Keratinocyte (primary cell): ENCODE results near the gene HTRA1. TPM values are rescaled to one million over a fixed set of nuclear protein-coding genes. Genes with fewer than 3 reads are reported as not detected.

ENCODE experiments used
- DNase-seq: peaks from one replicate; pipeline ENCODE4 v3.0.0-alpha.2; 2011; ENCODE audit warnings: low read depth, missing footprints, low spot score
- FAIRE-seq: peaks from 2 replicates; lab custom pipeline; 2011; peaks lifted over from hg19 to GRCh38; lab: Jason Lieb, UNC
- H2AFZ ChIP-seq: 2 replicates; pipeline ENCODE4 v1.6.0; 2012; ENCODE audit warnings: low read length, control low read depth, inconsistent platforms; ENCODE audit not compliant: control insufficient read depth
- H3K27ac ChIP-seq: 2 replicates; pipeline ENCODE4 v1.5.1; 2011; ENCODE audit warnings: low read length; ENCODE audit not compliant: control insufficient read depth, insufficient read depth
- H3K27me3 ChIP-seq: 3 replicates; pipeline ENCODE4 v1.6.0; 2011; ENCODE audit warnings: low read length; ENCODE audit not compliant: control insufficient read depth, insufficient read depth; ENCODE audit errors: extremely low read depth
- H3K36me3 ChIP-seq, 2 experiments: 2 replicates in 1 of 2; 3 replicates in 1 of 2; pipeline ENCODE4 v1.5.1; 2011; ENCODE audit warnings: low read length in 2 of 2, mild to moderate bottlenecking in 1 of 2; ENCODE audit not compliant: control insufficient read depth in 2 of 2, insufficient read depth in 2 of 2; ENCODE audit errors: extremely low read depth in 1 of 2
- H3K4me1 ChIP-seq: 3 replicates; pipeline ENCODE4 v1.5.1; 2011; ENCODE audit warnings: low read length; ENCODE audit not compliant: control insufficient read depth, insufficient read depth; ENCODE audit errors: extremely low read depth
- H3K4me2 ChIP-seq: 3 replicates; pipeline ENCODE4 v1.6.0; 2011; ENCODE audit warnings: low read depth, low read length; ENCODE audit not compliant: control insufficient read depth, insufficient read depth; ENCODE audit errors: extremely low read depth
- H3K4me3 ChIP-seq, 3 experiments: fragments of 200-600 bp in 1 of 3; sonication (generic) in 1 of 3; 2 replicates in 2 of 3; 3 replicates in 1 of 3; pipeline ENCODE4 v1.5.1; 2011 to 2016; ENCODE audit warnings: low read length in 3 of 3, mild to moderate bottlenecking in 3 of 3, control low read depth in 2 of 3, inconsistent platforms in 1 of 3, low read depth in 1 of 3, mixed read lengths in 1 of 3, mixed run types in 1 of 3, moderate library complexity in 1 of 3; ENCODE audit not compliant: control insufficient read depth in 2 of 3, insufficient read depth in 2 of 3; ENCODE audit errors: extremely low read depth in 1 of 3
- H3K79me2 ChIP-seq: 2 replicates; pipeline ENCODE4 v1.6.0; 2012; ENCODE audit warnings: low read length; ENCODE audit not compliant: control insufficient read depth, insufficient read depth
- H3K9ac ChIP-seq: 3 replicates; pipeline ENCODE4 v1.6.0; 2011; ENCODE audit warnings: low read length; ENCODE audit not compliant: control insufficient read depth, insufficient read depth; ENCODE audit errors: extremely low read depth
- H3K9me1 ChIP-seq: 3 replicates; pipeline ENCODE4 v1.6.0; 2011; ENCODE audit warnings: low read length; ENCODE audit not compliant: control insufficient read depth, insufficient read depth; ENCODE audit errors: extremely low read depth
- H3K9me3 ChIP-seq: 2 replicates; pipeline ENCODE4 v1.5.1; 2012; ENCODE audit warnings: low read depth, low read length; ENCODE audit not compliant: control insufficient read depth
- H4K20me1 ChIP-seq: 3 replicates; pipeline ENCODE4 v1.6.0; 2011; ENCODE audit warnings: low read length; ENCODE audit not compliant: control insufficient read depth, insufficient read depth; ENCODE audit errors: extremely low read depth
- EZH2 ChIP-seq: IDR thresholded peaks from one replicate; pipeline ENCODE4 v1.6.1; 2012; ENCODE audit warnings: inconsistent platforms, mild to moderate bottlenecking, low read length, moderate library complexity
- dilution Hi-C: fragments of 300-500 bp; cut with MboI; formaldehyde crosslinking; loops from one replicate; pipeline ENCODE4 v1.7.0; 2020; ENCODE audit warnings: low sequenced_read_pairs; ENCODE audit not compliant: extremely low pct_ligation_motif_present
- polyA plus RNA-seq, 5 experiments: library from polyadenylated mRNA; depleted of rRNA in 3 of 5; stranded (reverse) in 3 of 5; stranded (forward) in 1 of 5; unstranded in 1 of 5; fragments of >200 nt; gene quantifications; 1 replicate in 1 of 5; 2 replicates in 3 of 5; 3 replicates in 1 of 5; pipeline versions ENCODE4 v1.2.1 to v1.2.3, GENCODE V29; 2011 to 2012; ENCODE audit warnings: missing spikeins in 2 of 5, low read depth in 1 of 5, low replicate concordance in 1 of 5
- TF ChIP-seq, protein P1 (sequence below), 3 experiments: IDR thresholded peaks in 1 of 3; conservative IDR thresholded peaks in 1 of 3; optimal IDR thresholded peaks in 1 of 3; 2 replicates in 2 of 3; 3 replicates in 1 of 3; pipeline versions ENCODE3 to v1.5.1; 2011; ENCODE audit warnings: low read length in 3 of 3, mild to moderate bottlenecking in 3 of 3, moderate library complexity in 2 of 3, control low read depth in 1 of 3, inconsistent platforms in 1 of 3; ENCODE audit not compliant: insufficient read depth in 2 of 3; ENCODE audit errors: extremely low read depth in 1 of 3

Gene HTRA1
- polyA plus RNA-seq, 1 donor (not counting 4 experiments of a cell fraction or from before 2014, with no cell fraction given): 412 TPM

GRCh38 chr10:122475591-122476332, 14.4 kb downstream of the HTRA1 start:
- peaks cover 40% of the 10 kb centered on the region for H3K4me1 ChIP-seq
- H3K4me2 ChIP-seq: peak overlapping the region; percentile 70
- peaks cover 48% of the 10 kb centered on the region for H3K79me2 ChIP-seq
- no peak for TF ChIP-seq EZH2
- TF ChIP-seq, protein P1, sequence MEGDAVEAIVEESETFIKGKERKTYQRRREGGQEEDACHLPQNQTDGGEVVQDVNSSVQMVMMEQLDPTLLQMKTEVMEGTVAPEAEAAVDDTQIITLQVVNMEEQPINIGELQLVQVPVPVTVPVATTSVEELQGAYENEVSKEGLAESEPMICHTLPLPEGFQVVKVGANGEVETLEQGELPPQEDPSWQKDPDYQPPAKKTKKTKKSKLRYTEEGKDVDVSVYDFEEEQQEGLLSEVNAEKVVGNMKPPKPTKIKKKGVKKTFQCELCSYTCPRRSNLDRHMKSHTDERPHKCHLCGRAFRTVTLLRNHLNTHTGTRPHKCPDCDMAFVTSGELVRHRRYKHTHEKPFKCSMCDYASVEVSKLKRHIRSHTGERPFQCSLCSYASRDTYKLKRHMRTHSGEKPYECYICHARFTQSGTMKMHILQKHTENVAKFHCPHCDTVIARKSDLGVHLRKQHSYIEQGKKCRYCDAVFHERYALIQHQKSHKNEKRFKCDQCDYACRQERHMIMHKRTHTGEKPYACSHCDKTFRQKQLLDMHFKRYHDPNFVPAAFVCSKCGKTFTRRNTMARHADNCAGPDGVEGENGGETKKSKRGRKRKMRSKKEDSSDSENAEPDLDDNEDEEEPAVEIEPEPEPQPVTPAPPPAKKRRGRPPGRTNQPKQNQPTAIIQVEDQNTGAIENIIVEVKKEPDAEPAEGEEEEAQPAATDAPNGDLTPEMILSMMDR (optimal IDR thresholded peaks at IDR 0.05 in 1 of 3, IDR thresholded peaks at IDR 0.05 in 1 of 3, conservative IDR thresholded peaks at IDR 0.05 in 1 of 3; ENCODE audit: extremely low read depth in 1 of 3, insufficient read depth in 2 of 3, low read length in 3 of 3): no peak
- peaks cover 0 to 3% of the 10 kb centered on the region in 2 experiments for H3K36me3 ChIP-seq
- peaks cover 6% of the 10 kb centered on the region for H4K20me1 ChIP-seq
- H3K9me1 ChIP-seq: peaks cover 4% of the 10 kb centered on the region
- dilution Hi-C loops: no loop called here
- DNase-seq: no peak
- H3K4me3 ChIP-seq: no peak overlapping the region
- no peak overlapping the region for H2AFZ ChIP-seq
- H3K9me3 ChIP-seq: no peaks in the 10 kb centered on the region
- H3K27me3 ChIP-seq: no peaks in the 10 kb centered on the region
- FAIRE-seq: no peak
- H3K9ac ChIP-seq: no peak overlapping the region
- peak overlapping the region; percentile 32 for H3K27ac ChIP-seq

- TF ChIP-seq EZH2: no peak
- TF ChIP-seq, protein P1 (optimal IDR thresholded peaks at IDR 0.05 in 1 of 3, IDR thresholded peaks at IDR 0.05 in 1 of 3, conservative IDR thresholded peaks at IDR 0.05 in 1 of 3; ENCODE audit: extremely low read depth in 1 of 3, insufficient read depth in 2 of 3, low read length in 3 of 3): no peak
- Histone ChIP-seq H3K9ac (no peak overlapping the region), H3K79me2 (peaks cover 42% of the 10 kb centered on the region), H3K27me3 (no peaks in the 10 kb centered on the region), H3K4me3 (peak overlapping the region in 1 of 3 experiments; percentile 12), H3K9me3 (no peaks in the 10 kb centered on the region), H3K4me1 (peaks cover 34% of the 10 kb centered on the region), H4K20me1 (peaks cover 6% of the 10 kb centered on the region), H3K27ac (no peak overlapping the region), H3K9me1 (peaks cover 4% of the 10 kb centered on the region), H3K36me3 (peaks cover 0 to 1% of the 10 kb centered on the region in 2 experiments), H2AFZ (no peak overlapping the region), H3K4me2 (peak overlapping the region; percentile 70)
- dilution Hi-C loops: no loop called here
- DNase-seq (peak; percentile 84), FAIRE-seq (peak; percentile 94)
These were observed 15.0 kb downstream of the HTRA1 start for GRCh38 chr10:122476333-122476695.
